GM21825 (cell line): ENCODE data around the gene EXD1.
"Not testable (repeated sequence)": the region's sequence is repeated elsewhere in the genome, so short reads cannot be mapped to it uniquely, and the experiment has no call there.

Experiments
- ATAC-seq: cut with Tn5 transposase; IDR thresholded peaks from one replicate; pipeline ENCODE4 v1.9.1; 2021; ENCODE audit warnings: mild to moderate bottlenecking, moderate library complexity; ENCODE audit not compliant: unreplicated experiment

Gene EXD1, protein sequence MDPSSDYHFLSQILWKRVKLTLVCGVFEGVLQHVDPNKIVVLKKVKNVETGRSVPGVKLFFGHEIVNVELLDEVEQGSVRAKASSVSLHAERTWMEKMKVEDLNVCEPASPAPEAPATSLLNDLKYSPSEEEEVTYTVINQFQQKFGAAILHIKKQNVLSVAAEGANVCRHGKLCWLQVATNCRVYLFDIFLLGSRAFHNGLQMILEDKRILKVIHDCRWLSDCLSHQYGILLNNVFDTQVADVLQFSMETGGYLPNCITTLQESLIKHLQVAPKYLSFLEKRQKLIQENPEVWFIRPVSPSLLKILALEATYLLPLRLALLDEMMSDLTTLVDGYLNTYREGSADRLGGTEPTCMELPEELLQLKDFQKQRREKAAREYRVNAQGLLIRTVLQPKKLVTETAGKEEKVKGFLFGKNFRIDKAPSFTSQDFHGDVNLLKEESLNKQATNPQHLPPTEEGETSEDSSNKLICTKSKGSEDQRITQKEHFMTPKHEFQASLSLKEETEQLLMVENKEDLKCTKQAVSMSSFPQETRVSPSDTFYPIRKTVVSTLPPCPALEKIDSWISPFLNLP

DNA sequence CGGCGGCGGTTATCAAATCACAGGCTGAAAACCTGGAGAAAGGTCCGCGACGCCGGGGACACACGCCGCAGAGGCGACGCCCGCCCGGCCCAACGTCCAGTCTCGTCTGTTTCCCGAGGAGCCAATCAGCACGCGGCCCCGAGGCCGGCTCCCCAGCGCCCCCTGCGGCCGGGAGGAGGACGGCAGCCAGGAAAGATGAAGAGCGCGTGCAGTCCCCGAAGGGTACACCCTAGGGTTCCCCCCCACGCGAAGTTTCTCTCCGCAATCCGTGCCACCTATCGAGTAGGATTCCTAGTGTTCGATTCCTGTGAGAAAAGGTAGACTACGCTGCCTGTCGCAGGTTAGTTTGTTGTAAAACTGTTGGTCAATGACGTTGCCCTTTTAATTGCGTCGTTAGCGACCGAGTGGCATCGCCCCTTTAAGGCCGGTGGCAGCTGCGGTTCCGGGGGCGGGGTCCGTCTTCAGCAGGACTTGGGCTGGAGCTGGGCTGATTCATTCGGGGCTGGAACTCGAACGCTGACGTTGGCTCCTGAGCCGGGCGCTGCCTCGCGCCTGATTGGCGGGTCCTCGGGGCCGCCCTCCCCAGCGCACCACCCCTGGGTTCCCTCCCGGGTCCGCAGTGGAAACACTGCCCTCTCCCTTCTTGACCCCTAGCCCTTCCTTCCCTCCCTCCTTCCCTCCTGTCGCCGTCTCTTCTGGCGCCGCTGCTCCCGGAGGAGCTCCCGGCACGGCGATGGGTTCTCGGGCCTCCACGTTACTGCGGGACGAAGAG lies at the start of gene EXD1, which contains the start of gene CHP1:
Gene EXD1 (minus strand): TSS at position 108 of the 772 bp plus-strand sequence. CDS start 4,182 bp downstream, outside the sequence.
Gene CHP1 (plus strand): TSS at position 619 of the 772 bp plus-strand sequence. CDS start 115 bp downstream, at position 734.
- peak; percentile 96 for ATAC-seq

DNA sequence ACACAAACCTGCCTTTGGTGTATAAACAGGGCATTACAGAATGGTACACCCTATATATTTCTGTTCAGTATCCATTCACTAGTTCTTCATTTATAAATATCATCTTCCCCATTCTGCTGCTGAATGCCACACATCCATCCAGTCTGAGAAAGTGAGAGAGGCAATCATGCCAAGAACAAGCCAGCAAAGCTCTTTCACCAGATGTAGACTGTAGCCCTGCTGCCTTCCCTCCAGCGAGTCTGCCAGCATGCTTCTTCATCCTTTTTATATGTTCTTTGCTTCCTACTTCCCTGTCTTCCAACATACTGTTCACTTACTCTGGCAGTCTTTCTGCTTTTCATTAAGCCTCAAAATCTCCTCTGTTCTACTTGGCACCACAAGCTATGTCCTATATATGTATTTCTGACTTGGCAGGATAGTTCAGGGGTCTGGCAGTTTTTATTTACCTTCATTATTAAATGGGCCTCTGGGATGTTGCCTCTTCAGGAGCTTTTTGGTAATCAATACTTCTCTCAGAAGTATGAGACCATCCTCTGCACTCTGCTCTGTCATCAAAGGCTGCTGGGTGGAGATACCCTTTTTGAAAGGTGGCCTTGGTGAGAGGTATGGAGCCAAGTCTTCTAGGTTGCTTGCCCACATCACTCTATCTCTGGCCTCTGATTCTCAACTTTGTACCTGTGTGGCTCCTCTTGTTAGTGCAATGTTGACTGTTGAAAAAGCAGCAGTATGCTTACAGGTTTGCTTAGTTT lies 49.2 kb upstream of the EXD1 start:
- ATAC-seq: no peak

DNA sequence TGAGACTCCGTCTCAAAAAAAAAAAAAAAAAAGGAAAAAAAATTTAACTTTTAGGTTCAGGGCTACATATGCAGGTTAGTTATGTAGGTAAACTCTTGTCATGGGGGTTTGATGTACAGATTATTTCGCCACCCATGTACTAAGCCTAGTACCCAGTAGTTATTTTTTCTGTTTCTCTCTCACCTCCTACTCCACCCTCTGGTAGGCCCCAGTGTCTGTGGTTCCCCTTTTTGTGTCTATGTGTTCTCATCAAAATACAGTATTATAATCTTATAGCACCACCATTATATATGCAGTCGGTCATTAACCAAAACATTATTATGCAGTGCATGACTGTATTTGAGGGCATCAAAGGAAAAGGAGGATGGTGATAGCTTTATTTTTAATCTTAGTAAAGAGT lies 47.8 kb upstream of the EXD1 start:
- ATAC-seq: no peak

DNA sequence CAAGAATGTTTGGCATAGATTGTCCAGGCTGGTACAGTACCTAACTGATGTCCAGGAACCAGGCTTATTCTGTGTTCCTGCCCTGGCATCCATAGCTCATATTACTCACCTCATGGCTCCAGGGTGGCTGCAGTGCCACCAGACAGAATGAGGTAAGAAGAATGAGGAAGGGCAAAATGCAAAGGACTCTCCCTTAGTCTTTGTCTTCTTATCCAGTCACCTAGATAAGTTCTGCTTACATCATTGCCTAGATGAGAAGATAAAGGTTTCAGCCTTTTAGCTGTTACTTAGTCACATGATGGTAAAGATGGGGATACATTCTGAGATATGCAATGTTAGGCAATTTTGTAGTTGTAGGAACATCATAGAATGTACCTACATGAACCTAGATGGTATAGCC lies 46.3 kb upstream of the EXD1 start:
- ATAC-seq: no peak

DNA sequence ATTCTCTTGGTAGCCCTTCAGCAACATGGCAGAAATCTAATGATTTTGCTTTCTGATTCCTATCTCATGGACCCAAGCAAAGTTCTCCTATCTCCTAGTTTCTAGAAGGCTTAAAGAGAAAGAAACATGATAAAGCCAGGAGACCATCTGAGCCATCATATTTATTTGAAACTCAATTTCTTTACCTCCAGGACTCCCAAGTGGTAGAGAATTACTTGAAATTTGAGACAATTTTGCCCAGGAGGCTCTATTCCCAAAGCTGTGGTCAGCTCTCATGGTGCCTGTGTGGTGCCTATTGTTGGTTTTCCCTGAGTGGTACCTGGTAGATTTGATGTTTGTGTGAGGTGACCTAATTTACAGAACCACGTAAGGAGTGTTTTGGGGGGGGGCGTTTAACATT lies 39.3 kb upstream of the EXD1 start:
- no peak for ATAC-seq

DNA sequence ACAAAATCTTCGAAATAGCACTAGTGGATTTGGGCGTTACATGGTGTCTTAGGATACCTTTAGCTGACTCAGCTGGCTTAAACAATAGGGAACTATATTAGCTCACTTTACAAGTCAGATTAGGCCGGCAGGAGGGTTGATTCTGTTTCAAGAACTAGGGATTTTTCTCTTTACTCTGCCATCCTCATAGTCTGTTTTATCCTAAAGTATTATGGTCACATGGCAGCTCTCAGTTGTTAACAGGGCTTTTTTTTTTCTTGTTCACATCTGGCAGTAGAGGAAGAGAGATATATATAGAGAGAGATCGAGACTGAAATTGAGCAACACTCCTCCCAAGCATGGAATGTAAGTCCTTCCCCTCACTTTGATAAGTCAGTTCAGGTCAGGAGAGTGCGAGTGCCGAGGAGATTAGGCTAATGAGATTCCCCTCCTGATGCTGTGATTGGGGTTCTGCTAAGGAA lies 33.4 kb upstream of the EXD1 start:
- no peak for ATAC-seq

DNA sequence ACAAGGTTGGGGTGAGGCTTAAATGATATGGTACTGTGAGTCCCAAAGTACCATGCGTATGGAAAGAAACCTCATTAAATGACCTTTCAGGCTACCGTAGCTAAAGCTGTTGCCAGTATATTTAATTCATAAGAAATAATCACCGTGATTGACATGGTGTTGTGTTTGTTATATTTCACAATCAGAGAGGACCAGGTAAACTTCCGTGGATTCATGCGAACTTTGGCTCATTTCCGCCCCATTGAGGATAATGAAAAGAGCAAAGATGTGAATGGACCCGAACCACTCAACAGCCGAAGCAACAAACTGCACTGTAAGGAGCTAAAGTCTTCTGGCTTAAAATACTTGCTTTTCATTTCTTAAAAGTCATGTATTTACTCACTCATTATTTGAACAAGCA lies 32.0 kb upstream of the EXD1 start:
- ATAC-seq: no peak

DNA sequence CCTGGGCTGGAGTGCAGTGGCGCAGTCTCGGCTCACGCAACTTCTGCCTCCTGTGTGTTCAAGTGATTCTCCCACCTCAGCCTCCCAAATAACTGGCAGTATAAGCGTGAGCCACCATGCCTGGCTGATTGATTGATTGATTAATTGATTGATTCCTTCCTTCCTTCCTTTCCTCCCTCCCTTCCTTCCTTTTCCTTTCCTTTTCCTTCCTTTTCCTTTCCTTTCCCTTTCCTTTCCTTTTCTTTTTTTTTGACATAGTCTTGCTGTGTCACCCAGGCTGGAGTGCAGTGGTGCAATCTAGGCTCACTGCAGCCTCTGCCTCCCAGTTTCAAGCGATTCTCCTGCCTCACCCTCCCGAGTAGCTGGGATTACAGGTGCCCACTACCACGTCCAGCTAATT lies 30.4 kb upstream of the EXD1 start:
- not testable (repeated sequence) for ATAC-seq

DNA sequence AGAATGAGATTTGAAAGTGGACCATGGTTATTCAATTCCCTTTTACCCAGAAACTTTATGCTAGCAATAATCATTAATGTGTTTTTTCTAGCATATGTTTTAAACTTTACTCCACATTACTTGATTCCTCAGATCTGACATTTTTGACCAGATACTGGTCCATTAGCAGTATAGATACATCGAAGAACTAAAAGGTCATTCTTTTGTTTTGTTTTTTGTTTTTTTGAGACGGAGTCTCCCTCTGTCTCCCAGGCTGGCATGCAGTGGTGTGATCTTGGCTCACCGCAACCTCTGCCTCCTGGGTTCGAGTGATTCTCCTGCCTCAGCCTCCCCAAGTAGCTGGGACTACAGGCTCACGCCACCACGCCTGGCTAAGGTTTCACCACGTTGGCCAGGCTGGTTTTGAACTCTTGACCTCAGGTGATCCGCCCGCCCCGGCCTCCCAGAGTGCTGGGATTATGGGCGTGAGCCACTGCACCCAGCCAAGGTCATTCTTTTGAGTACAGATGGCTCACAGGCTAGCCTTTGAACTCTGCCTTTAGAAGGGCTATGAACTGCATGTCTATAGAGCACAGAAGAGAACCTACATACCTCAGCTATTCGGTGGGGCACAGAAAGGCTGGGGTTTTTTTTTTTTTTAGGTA lies 29.1 kb upstream of the EXD1 start:
- no peak for ATAC-seq

DNA sequence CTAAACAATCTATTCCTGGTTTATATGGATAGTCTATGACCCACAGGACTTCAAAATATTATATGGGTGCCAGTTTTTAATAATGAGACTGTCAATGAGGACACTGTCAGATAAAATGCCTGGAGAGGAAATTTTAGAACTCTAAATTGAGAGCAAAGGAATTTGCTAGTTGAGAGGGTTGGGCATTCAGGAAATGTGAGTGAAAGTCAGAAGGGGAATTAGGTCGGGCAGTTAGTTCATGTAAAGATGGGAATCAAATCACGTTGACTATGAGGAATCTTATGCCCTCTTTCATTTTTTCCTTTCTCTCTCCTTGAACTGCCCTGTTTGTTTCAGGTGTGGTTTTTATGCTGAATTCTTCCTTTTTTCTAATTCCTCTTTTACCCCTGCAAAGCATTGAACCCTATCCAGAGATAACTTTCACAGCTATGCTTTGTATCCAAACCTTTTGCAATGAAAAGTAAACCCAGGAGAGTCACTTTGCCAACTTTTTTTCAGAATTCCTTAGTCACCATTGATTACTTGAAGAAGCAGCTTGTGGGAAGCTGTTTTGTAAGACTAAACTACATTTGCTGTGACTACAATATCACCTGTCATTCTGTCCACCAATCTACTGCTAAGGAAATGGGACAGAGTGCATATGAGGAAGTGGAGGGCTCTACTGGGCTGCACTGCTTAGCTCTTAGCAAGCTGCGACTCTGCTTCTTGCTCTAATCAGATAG lies 28.4 kb upstream of the EXD1 start:
- ATAC-seq: no peak

DNA sequence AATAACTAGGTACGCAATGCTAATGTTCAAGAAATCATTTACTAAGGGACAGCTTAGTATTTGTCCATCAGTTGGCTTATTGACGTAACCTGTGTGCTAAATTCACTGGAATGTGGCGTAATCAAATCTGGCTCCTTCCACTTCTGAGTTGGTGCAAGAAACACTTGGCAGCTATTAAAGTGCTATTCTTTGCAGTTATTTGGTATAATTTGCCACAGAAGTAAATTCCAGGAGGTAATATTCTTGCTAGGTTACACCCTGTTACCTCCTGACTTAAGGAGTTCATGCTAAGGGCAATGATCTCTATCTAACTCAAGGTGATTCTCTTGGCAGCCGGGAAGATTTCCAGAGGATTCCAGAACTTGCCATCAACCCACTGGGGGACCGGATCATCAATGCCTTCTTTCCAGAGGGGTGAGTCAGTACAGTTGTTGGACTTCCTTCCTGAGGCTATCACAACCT lies 26.1 kb upstream of the EXD1 start:
- no peak for ATAC-seq

DNA sequence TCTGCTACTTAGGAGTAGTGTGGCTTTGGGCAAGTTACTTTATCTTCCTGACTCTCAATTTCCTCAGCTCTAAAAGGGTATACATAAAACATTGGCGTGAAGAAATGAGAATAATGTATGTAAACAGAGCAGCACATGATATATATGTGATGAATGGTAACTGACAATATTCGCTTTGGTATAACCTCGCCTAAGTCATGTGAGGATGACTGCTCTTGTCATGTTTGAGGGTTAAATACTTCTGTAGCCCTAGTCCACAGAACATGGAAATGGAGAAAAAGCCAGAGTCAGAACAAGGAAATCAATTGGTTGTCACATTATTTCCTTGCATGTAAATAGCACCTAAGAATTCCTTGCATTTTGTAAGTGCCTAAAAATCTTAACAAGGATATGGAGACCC lies 25.5 kb upstream of the EXD1 start:
- ATAC-seq: no peak

DNA sequence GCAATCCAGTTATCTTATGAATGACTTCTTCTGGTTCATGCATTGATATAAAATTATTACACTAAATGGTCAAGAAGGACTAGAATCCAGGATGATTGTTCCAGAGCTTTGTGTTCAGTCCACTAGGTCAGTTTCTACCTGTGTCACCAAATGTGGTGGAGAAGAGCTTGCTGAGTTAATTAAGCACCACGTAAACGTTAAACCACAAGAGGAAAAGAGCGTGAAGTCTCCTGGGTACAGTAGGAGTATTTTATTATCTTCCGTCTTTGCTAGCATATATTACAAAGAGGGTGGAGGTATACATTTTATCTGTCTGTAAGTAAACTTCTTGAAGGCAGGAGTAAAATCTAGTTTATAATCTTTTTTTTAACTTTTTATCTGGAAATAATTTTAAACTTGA lies 24.0 kb upstream of the EXD1 start:
- no peak for ATAC-seq

DNA sequence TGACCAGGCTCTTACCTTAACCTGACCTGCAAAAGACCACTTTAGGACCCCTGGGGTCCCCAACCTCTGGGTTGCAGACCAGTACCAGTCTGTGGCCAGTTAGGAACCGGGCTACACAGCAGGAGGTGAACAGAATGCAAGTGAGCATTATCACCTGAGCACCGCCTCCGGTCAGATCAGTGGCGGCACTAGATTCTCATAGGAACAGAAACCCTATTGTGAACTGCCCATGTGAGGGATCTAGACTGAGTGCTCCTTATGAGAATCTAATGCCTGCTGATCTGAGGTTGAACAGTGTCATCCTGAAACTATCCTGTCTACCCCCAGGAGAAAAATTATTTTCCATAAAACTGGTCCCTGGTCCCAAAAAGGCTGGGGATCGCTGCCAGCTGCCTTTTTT lies 20.9 kb upstream of the EXD1 start:
- ATAC-seq: no peak

DNA sequence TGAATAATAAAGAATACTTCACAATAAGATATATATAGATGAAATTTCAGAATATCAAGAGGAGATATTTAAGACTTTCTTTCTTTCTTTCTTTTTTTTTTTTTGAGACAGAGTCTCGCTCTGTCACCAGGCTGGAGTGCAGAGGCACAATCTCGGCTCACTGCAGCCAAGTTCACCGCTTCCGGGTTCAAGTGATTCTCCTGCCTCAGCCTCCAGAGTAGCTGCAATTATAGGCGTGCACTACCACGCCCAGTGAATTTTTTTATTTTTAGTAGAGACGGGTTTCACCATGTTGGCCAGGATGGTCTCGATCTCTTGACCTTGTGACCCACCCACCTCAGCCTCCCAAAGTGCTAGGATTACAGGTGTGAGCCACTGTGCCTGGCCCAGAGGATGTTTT lies 20.2 kb upstream of the EXD1 start:
- not testable (repeated sequence) for ATAC-seq

DNA sequence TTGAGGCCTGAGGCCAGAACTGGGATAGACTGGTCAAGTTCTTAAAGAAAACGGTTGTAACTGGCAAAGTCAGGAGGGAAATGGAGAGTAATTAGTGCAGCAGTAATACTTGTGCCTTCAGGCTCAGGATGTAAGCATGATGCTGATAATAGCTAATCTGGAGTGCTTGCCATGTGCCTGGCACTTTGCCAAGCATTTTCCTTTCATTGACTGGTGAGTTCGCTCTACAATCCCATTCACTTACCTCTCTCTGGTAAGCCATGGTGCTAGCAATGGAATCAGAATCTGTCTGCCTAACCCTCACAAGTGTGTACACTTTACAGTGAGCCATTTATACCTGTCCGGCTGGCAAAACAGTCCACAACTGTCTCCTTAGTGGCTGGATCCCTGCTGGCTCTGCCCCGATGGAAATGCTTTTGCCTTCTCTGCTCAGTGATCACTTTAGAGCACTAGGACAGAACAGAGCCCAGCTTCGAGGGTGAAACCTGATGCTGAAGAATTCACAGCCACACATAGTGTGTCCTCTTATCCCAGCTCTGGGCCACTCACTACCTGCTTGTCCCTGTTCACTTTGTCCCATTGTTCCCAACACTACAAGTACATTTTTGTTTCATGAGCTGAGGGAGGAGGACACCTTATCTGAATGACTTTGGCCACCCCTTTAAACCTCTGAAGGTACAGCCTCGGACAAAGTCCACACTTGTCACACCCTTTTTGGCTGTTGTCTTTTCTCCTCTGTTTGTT lies 10.8 kb upstream of the EXD1 start:
- ATAC-seq: no peak

DNA sequence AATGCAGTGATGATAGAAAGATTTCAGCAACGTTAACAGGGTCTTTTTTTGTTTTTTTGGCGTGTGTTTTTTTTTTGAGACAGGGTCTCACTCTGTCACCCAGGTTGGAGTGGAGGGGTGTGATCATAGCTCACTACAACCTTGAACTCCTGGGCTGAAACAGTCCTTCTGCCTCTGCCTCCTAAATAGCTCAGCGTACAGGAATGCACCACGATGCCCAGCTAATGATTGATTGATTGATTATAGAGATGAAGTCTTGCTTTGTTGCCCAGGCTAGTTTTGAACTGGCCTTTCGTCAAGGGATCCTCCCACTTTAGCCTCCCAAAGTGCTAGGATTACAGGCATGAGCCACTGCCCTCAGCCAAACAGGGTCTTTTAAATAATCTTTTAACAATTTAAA lies 7.5 kb upstream of the EXD1 start:
- no peak for ATAC-seq

DNA sequence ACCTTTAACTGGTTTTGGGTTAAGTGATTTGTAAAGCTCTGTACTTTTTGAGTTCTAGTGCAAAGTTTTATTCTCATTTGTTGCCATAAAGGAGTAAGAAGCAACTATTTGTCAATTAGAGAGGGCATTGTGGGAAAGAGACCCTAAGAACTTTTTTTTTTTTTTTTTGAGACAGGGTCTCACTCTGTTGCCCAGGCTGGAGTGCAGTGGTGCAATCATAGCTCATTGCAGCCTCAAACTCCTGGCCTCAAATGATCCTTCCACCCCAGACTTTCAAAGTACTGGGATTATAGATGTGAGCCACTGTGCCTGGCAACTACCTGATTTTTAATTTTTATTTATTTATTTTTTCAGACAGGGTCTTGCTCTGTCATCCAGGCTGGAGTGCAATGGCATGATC lies 5.4 kb upstream of the EXD1 start:
- no peak for ATAC-seq

DNA sequence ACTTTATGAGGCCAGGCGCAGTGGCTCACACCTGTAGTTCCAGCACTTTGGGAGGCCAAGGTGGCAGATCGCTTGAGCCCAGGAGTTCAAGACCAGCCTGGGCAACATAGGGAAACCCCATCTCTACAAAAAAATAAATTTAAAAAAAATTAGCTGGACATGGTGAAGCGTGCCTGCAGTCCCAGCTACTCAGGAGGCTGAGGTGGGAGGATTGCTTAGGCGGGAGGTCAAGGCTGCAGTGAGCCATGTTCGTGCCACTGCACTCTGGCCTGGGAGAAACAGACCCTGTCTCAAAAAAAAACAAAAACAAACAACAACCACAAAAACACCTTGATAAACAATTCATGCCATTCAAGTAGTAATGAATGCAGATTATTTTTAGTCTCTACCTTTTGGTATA lies 4.7 kb upstream of the EXD1 start:
- ATAC-seq: not testable (repeated sequence)
